MCF 10A (cell line): ENCODE data around the gene AIP. TPM values are rescaled to one million over a fixed set of nuclear protein-coding genes. Genes with fewer than 3 reads are reported as not detected.

ENCODE experiments used
- BruUV-seq: library from RNA; stranded (reverse); fragments of 400-500 nt; replicated peaks from 2 replicates; lab custom pipeline; 2021; lab: Mats Ljungman, UMichigan
- CTCF ChIA-PET: fragments of 300-600 bp; sonication (Branson Sonifier 250); formaldehyde crosslinking; extraction: SDS; loops from one replicate; lab custom pipeline; 2021; ENCODE audit warnings: antibody characterized with exemption, inconsistent platforms; lab: Yijun Ruan, JAX
- POLR2A ChIA-PET: fragments of 300-600, 350-650 bp; sonication (Branson Sonifier 250); formaldehyde crosslinking; extraction: SDS; loops from one replicate; lab custom pipeline; 2020; ENCODE audit warnings: antibody characterized with exemption, inconsistent platforms; lab: Yijun Ruan, JAX
- DNase-seq: peaks from one replicate; pipeline ENCODE4 v3.0.0-alpha.2; 2018; ENCODE audit not compliant: unreplicated experiment
- H3K27ac Mint-ChIP-seq: one replicate; pipeline ENCODE4 v1.8.0; 2022; ENCODE audit warnings: mild to moderate bottlenecking, low read depth, mixed read lengths; ENCODE audit not compliant: unreplicated experiment
- H3K27me3 Mint-ChIP-seq: one replicate; pipeline ENCODE4 v1.8.0; 2022; ENCODE audit warnings: mixed read lengths; ENCODE audit not compliant: insufficient read depth, unreplicated experiment
- H3K36me3 Mint-ChIP-seq: one replicate; pipeline ENCODE4 v1.8.0; 2022; ENCODE audit warnings: mild to moderate bottlenecking, moderate library complexity, mixed read lengths; ENCODE audit not compliant: insufficient read depth, unreplicated experiment
- H3K4me1 Mint-ChIP-seq: one replicate; pipeline ENCODE4 v1.8.0; 2022; ENCODE audit warnings: mixed read lengths; ENCODE audit not compliant: insufficient read depth, unreplicated experiment
- H3K4me3 Mint-ChIP-seq: one replicate; pipeline ENCODE4 v1.8.0; 2022; ENCODE audit warnings: mild to moderate bottlenecking, moderate library complexity, mixed read lengths; ENCODE audit not compliant: unreplicated experiment
- H3K9me3 Mint-ChIP-seq: one replicate; pipeline ENCODE4 v1.8.0; 2022; ENCODE audit warnings: mixed read lengths; ENCODE audit not compliant: unreplicated experiment
- intact Hi-C: fragments of 100-400 bp; cut with micrococcal nuclease; formaldehyde crosslinking; loops from 2 replicates; pipeline ENCODE4 v1.14.1; 2022
- total RNA-seq: library from RNA; stranded (reverse); gene quantifications from 2 replicates; pipeline ENCODE4 v1.2.3, GENCODE V29; 2022
- TF ChIP-seq, protein P1 (sequence below): fragments of 200-600 bp; IDR thresholded peaks from one replicate; pipeline ENCODE4 v1.8.0; 2022; ENCODE audit warnings: antibody characterized with exemption, mild to moderate bottlenecking; ENCODE audit not compliant: unreplicated experiment

The AIP gene
- total RNA-seq, 1 experiment from 2014 or later: 30.5 TPM

DNA sequence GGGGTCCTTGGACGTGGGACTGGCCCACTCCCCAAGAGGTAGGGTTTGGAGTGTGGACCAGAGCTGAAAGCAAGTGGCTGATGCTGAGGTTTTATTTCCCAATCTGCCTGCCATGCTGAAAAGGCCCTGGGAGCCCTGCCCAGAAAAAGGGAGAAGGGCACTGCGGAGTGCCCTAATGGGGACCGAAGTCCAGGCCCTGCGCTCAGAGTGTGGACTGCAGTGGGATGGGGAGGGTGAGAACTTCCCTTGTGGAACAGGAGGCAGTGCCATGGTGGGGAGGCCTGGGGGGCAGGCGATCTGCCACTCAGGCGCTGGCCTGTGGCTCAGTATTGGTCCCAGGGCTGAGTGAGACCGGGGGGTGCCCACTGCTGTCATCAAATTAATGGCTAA, 34.6 kb upstream of the AIP start:
- H3K27me3 Mint-ChIP-seq: no peaks in the 10 kb centered on the region
- BruUV-seq: no TSS peak
- H3K4me3 Mint-ChIP-seq: no peak overlapping the region
- ChIA-PET POLR2A (no interaction called here), CTCF (interaction anchor here (0.6 kb wide), 2 partner anchors 44 to 495 kb away, joined by 3 read pairs; partner anchors contain the start of gene TBC1D10C)
- H3K4me1 Mint-ChIP-seq: peaks cover 9% of the 10 kb centered on the region
- H3K36me3 Mint-ChIP-seq: peaks cover 4% of the 10 kb centered on the region
- TF ChIP-seq, protein P1, sequence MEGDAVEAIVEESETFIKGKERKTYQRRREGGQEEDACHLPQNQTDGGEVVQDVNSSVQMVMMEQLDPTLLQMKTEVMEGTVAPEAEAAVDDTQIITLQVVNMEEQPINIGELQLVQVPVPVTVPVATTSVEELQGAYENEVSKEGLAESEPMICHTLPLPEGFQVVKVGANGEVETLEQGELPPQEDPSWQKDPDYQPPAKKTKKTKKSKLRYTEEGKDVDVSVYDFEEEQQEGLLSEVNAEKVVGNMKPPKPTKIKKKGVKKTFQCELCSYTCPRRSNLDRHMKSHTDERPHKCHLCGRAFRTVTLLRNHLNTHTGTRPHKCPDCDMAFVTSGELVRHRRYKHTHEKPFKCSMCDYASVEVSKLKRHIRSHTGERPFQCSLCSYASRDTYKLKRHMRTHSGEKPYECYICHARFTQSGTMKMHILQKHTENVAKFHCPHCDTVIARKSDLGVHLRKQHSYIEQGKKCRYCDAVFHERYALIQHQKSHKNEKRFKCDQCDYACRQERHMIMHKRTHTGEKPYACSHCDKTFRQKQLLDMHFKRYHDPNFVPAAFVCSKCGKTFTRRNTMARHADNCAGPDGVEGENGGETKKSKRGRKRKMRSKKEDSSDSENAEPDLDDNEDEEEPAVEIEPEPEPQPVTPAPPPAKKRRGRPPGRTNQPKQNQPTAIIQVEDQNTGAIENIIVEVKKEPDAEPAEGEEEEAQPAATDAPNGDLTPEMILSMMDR: no peak
- H3K9me3 Mint-ChIP-seq: no peaks in the 10 kb centered on the region
- DNase-seq: no peak
- intact Hi-C loops: no loop called here
- no peak overlapping the region for H3K27ac Mint-ChIP-seq

DNA sequence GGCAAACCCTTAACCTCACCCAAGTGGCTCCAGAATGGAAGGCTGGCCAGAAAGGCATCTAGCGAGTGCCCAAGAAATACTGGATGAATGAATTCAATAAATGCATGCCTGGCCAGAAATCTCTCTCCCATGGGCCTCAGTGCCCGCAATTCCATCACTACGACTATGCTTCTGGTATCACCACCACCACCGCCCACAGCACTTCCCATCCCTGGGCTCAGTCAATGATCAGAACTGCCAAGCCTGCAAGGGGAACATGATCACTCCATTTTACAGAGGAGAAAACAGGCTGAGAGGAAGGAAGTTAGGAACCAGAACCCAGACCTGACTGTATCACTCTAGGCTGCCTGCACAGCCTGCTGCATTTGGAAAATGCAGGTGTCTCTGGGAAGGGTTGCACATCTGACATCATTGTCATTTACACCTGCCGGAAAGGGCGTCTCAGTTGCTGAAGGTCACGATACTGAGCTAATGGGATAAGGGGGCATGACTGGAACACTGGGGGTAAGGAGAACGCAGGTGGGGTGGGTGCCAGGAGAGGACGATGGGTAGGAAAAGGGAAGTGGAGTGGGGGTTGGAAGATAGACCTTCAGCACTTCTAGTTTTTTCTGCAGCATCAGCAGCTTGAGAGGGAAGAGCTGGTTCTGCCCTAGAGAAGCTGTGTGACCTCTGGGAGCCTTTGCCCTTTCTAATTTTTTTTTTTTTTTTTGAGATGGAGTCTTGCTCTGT, 33.5 kb upstream of the AIP start:
- TF ChIP-seq, protein P1: no peak
- POLR2A ChIA-PET: interaction anchor here (0.6 kb wide), 2 partner anchors 9 to 12 kb away, joined by 3 to 4 read pairs; no protein-coding TSS in a partner anchor
- Mint-ChIP-seq H3K4me1 (peaks cover 9% of the 10 kb centered on the region), H3K4me3 (no peak overlapping the region), H3K9me3 (no peaks in the 10 kb centered on the region), H3K27ac (no peak overlapping the region), H3K36me3 (peaks cover 4% of the 10 kb centered on the region), H3K27me3 (no peaks in the 10 kb centered on the region)
- no peak for DNase-seq
- intact Hi-C loops: no loop called here
- CTCF ChIA-PET: interaction anchor here (0.6 to 0.8 kb wide), 2 partner anchors 53 to 75 kb away, joined by 3 to 4 read pairs; no protein-coding TSS in a partner anchor
- BruUV-seq: no TSS peak

DNA sequence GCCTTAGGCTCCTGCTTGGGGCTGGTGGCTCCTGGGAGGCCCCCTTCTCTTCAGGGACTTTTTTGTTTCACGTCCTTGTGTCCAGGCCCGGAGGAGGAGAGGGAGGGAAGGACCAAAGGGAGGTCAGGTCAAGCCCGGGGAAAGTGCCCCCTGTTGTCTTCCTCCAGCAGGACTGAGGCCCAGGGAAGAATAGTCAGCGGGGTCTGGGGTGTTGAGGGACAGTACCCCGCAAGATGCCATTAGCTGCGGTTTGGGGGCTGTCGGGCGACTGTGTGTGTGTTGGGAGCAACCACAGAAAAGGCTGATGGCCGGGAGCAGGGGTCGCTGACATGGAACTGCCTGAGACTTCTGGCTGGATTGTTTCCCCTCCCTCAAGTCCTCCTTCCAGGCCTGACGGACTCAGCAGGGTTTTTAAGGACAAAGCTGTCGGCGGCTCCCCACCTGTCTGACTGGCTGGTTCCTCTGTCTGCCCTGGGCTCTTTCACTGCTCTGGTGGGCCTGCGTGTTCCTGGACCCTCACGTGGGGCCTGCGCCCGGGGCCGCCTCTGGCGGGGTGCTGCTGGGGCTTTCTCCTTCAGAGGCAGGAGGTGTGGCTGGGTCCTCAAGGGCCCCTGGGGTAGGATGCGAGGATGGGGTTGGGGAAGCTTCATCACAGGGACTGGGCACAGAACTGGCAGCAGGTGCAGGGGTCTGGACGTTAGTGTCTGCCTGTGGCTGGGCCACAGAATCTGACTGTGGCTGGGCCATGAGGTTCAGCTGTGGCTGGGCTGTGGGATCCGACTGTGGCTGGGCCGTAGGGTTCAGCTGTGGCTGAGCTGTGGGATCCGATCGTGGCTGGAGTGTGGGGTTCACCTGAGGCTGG, 31.8 kb upstream of the AIP start:
- Mint-ChIP-seq H3K4me1 (no peaks in the 10 kb centered on the region), H3K36me3 (peaks cover 4% of the 10 kb centered on the region), H3K27ac (no peak overlapping the region), H3K27me3 (no peaks in the 10 kb centered on the region), H3K4me3 (no peak overlapping the region), H3K9me3 (no peaks in the 10 kb centered on the region)
- BruUV-seq: no TSS peak
- ChIA-PET CTCF (interaction anchor here (0.7 kb wide), 1 partner anchor 128 kb away, joined by 3 read pairs; no protein-coding TSS in a partner anchor), POLR2A (interaction anchor here (0.7 kb wide), 1 partner anchor 23 kb away, joined by 3 read pairs; no protein-coding TSS in a partner anchor)
- TF ChIP-seq, protein P1: no peak
- intact Hi-C loops: no loop called here
- DNase-seq: no peak

- ChIA-PET CTCF (no interaction called here), POLR2A (no interaction called here)
- TF ChIP-seq, protein P1: no peak
- BruUV-seq: no TSS peak
- H3K4me1 Mint-ChIP-seq: no peaks in the 10 kb centered on the region
- no peaks in the 10 kb centered on the region for H3K27me3 Mint-ChIP-seq
- no peak overlapping the region for H3K4me3 Mint-ChIP-seq
- no peak overlapping the region for H3K27ac Mint-ChIP-seq
- no peaks in the 10 kb centered on the region for H3K9me3 Mint-ChIP-seq
- peaks cover 4% of the 10 kb centered on the region for H3K36me3 Mint-ChIP-seq
- intact Hi-C loops: no loop called here
- DNase-seq: no peak
Observed at GRCh38 chr11:67451658-67451976, 31.2 kb upstream of the AIP start.
